GM06990 (cell line): ENCODE data around the gene RAI14.
"Not testable (repeated sequence)": the region's sequence is repeated elsewhere in the genome, so short reads cannot be mapped to it uniquely, and the experiment has no call there.

Source experiments
- DNase-seq: peaks from one replicate; pipeline ENCODE4 v3.0.0-alpha.2; 2011; ENCODE audit not compliant: insufficient read length; ENCODE audit errors: extremely low read depth
- H3K27me3 ChIP-seq: replicated peaks from 2 replicates; pipeline ENCODE4 v1.6.0; 2011; ENCODE audit warnings: low read length; ENCODE audit not compliant: control insufficient read depth, insufficient read depth
- H3K36me3 ChIP-seq: 2 replicates; pipeline ENCODE4 v1.5.1; 2011; ENCODE audit warnings: low read length; ENCODE audit not compliant: control insufficient read depth, insufficient read depth
- H3K4me3 ChIP-seq: replicated peaks from 2 replicates; pipeline ENCODE4 v1.5.1; 2011; ENCODE audit warnings: low read depth, mild to moderate bottlenecking, control low read depth, low read length
- CTCF ChIP-seq: IDR thresholded peaks from 2 replicates; pipeline ENCODE4 v1.5.1; 2011; ENCODE audit warnings: low read length, control low read depth, mild to moderate bottlenecking, inconsistent platforms; ENCODE audit not compliant: insufficient read depth, poor library complexity, severe bottlenecking

Gene RAI14

GRCh38 chr5:34765662-34766061 lies 109.5 kb downstream of the RAI14 start:
- no peak for DNase-seq
- Histone ChIP-seq H3K27me3 (no peaks in the 10 kb centered on the region; the same call in 1 of the 2 replicates), H3K4me3 (no peak overlapping the region), H3K36me3 (no peaks in the 10 kb centered on the region)
- TF ChIP-seq CTCF, result no peak

- DNase-seq, result no peak
- no peak for TF ChIP-seq CTCF
- Histone ChIP-seq H3K36me3 (no peaks in the 10 kb centered on the region), H3K27me3 (no peaks in the 10 kb centered on the region; the same call in 1 of the 2 replicates), H3K4me3 (no peak overlapping the region)
Observed at GRCh38 chr5:34767180-34767579, 111.1 kb downstream of the RAI14 start.

GRCh38 chr5:34770486-34770885 lies 114.4 kb downstream of the RAI14 start:
- Histone ChIP-seq H3K4me3 (no peak overlapping the region), H3K27me3 (no peaks in the 10 kb centered on the region; the same call in 1 of the 2 replicates), H3K36me3 (no peaks in the 10 kb centered on the region)
- no peak for TF ChIP-seq CTCF
- no peak for DNase-seq

- H3K4me3 ChIP-seq, result no peak overlapping the region
- no peaks in the 10 kb centered on the region for H3K36me3 ChIP-seq
- H3K27me3 ChIP-seq, result no peaks in the 10 kb centered on the region; the same call in 1 of the 2 replicates
- no peak for TF ChIP-seq CTCF
- DNase-seq, result no peak
Observed at GRCh38 chr5:34771076-34771475, 114.9 kb downstream of the RAI14 start.

GRCh38 chr5:34772267-34773098 lies 116.4 kb downstream of the RAI14 start:
- H3K27me3 ChIP-seq, result no peaks in the 10 kb centered on the region; the same call in 1 of the 2 replicates
- DNase-seq, result no peak
- H3K36me3 ChIP-seq, result no peaks in the 10 kb centered on the region
- no peak for TF ChIP-seq CTCF
- H3K4me3 ChIP-seq, result no peak overlapping the region

- no peak for DNase-seq
- Histone ChIP-seq H3K27me3 (no peaks in the 10 kb centered on the region; the same call in 1 of the 2 replicates), H3K4me3 (no peak overlapping the region), H3K36me3 (no peaks in the 10 kb centered on the region)
- TF ChIP-seq CTCF, result no peak
Observed at GRCh38 chr5:34774139-34774538, 118.0 kb downstream of the RAI14 start.

GRCh38 chr5:34774678-34775077 lies 118.5 kb downstream of the RAI14 start:
- H3K36me3 ChIP-seq, H3K27me3 ChIP-seq, H3K4me3 ChIP-seq, DNase-seq: not testable (repeated sequence)
